Skeletal muscle cell (primary cell): Measurements from ENCODE around the gene CSN1S1.
"Not testable (repeated sequence)": the region's sequence is repeated elsewhere in the genome, so short reads cannot be mapped to it uniquely, and the experiment has no call there.

Source experiments
- DNase-seq: peaks from one replicate; pipeline ENCODE4 v3.0.0-alpha.2; 2010; ENCODE audit warnings: low read depth
- H3K4me3 ChIP-seq: 2 replicates; pipeline ENCODE4 v1.5.1; 2011; ENCODE audit warnings: low read depth, mild to moderate bottlenecking, control low read depth, low read length, moderate library complexity

The CSN1S1 gene, protein sequence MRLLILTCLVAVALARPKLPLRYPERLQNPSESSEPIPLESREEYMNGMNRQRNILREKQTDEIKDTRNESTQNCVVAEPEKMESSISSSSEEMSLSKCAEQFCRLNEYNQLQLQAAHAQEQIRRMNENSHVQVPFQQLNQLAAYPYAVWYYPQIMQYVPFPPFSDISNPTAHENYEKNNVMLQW

DNA sequence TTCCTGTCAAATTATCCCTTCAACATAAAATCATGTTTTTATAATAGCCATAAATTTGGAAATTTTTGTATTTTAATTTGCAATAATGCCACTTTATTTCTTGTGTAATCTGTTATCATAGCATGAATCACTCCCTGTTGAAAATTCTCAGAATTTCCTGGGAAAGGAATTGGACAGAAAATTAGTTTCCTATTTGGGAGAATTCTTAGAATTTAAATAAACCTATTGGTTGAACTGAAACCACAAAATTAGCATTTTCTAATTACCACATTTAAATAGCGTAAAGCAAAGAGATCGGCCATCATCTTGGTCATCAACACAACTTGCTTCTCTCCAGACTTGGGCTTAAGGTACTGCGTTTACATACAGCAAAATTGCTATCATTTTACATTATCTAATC lies at the start of gene CSN1S1:
TSS of gene CSN1S1 (plus strand) at position 301 of the 400 bp plus-strand sequence. CDS start 1,488 bp downstream, outside the sequence.
- no peak for DNase-seq
- no peak within 1 kb of the TSS for H3K4me3 ChIP-seq

DNA sequence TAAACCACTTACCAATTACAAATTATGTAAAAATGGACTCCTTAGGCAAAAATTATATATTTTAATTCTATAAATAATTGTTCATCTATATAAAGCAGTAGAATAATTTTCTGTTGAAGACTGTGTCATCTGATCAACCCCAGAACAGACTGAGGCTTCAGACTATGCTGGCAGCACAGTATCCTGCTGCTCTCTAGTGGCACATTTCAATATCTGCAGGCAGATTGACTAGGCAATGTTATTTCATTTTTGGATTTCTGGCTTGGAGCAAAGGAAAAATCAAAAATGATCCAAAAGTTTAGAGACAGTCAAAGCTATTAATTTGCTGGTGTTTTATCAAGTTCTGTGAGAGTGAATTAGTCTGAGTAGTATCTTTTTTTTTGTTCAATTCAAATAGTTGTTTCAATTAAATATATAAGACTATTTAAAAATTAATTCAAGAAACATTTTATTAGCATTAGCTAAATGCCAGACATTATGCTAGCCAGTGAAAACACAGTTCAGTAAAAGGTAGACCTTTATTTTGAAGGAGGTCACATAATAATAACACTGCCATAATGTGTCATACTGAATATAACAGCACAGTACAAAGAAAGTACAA lies 49.6 kb upstream of the CSN1S1 start:
- peak; percentile 21 for DNase-seq
- no peak overlapping the region for H3K4me3 ChIP-seq

DNA sequence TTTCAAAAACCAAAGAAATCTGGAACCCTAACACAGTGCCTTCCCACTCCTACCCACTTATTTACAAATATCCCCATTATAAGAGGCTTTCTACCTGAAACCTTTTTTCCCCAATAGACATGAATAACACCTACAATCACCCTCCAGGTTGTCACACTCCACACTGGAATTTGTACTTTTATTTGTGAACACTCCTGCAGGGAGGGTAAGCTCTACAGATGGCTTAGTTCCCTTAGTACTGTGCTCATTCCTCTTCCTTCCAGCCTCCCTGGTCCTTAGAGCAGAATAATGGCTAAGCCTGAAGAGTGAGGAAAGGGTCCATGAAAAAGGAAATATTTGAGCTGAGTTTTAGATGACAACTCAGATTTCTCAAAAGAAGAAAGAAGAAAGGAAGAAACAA lies 48.7 kb upstream of the CSN1S1 start:
- H3K4me3 ChIP-seq: no peak overlapping the region
- DNase-seq: no peak

DNA sequence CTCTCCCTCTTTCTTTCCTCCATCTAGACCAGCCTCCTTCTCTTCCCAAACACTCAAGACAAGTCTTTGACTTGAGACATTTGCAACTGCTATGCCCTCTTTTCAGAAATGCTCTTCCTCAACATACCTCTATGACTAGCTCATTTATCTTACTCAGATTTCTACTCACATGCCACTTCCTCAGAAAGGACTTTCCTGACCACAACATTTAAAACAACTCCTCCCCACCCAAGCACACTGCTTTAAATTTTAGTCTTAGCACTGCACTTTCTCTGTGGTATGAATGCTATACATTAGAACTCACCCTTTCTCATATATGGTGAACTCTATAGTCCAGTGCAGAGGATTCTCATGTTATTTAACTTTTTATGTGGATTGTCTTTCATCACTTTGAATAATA lies 42.5 kb upstream of the CSN1S1 start:
- no peak overlapping the region for H3K4me3 ChIP-seq
- no peak for DNase-seq

DNA sequence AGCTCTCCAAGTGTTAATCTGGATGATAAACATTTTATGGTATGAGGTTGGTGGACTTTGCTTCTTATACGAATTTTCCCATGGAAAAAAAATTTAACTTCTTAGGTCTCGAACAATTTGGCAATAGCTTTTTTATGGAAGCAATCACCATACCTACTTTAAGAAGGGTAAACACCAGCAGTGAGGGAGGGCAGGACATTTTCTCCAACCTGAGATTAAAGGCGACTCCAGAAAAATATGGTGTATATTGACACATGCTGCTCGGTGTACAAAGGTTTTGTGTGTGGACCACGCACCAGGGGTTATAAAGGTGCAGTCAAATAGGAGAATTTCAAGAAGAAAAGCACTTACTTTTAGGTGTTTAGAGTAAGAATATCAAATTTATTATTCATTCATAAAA lies 36.7 kb upstream of the CSN1S1 start:
- no peak overlapping the region for H3K4me3 ChIP-seq
- no peak for DNase-seq

DNA sequence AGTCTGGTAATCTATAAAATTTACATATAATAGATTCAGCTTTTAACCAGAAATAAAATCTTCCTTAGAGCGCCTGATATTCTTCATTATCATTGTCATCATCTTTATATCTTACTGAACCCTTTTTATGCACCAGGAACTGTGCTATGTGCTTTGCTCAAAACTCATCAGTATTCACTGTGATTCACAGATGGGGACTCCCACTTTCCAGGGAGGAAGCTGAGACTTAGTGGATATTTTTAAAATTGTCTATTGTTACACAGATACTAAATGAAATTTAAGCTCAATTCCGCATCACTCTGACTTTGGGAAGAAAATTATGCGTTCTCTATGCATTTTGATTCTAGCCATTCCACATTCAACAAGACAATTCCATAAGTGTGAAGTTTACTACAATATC lies 36.1 kb upstream of the CSN1S1 start:
- no peak overlapping the region for H3K4me3 ChIP-seq
- DNase-seq: no peak

DNA sequence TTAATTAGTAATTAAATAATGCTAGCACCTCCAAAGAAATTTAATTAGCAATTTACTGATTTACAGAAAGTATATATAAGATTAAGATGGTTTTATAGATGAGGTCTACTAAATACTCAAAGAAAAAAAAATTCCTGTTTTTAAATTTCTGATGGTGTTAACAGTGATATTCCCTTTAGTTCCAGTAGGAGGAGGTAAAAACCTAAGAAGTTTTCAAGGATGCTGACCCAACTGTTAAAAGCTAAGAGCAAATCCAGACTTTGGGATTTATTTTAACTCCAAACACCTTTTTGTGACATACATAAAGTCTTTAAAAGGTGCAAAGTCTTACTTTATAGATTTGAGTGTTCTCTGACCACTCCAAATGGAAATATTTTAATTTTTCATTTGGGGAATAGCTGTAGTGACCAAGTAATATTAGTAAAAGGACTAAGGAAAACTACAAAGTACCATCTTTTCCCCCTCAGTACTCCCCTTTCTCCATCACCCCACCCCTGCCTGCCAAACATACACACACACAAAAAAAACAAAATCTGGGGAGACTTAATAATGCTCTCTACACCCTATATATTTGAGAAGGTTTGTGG lies 34.2 kb upstream of the CSN1S1 start:
- H3K4me3 ChIP-seq: no peak overlapping the region
- DNase-seq: no peak

DNA sequence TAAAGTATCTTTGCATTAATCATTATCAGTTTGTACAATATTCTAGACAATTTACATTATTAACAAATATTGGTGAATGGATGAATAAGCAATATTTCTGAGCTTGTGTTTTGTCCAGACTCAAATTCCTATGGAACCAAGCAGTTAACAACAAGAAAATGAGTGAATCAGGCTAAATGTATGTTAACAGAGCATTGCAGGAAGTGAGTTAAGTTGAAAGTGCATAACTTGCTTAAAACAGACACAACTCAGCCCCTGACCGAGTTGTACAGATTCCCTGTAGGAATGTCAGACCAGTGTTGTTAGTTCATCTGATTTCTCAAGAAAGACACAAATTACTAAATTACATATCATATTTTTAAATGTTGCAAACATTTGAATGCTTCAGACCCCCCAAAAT lies 23.7 kb upstream of the CSN1S1 start:
- peak; percentile 48 for DNase-seq
- H3K4me3 ChIP-seq: no peak overlapping the region

DNA sequence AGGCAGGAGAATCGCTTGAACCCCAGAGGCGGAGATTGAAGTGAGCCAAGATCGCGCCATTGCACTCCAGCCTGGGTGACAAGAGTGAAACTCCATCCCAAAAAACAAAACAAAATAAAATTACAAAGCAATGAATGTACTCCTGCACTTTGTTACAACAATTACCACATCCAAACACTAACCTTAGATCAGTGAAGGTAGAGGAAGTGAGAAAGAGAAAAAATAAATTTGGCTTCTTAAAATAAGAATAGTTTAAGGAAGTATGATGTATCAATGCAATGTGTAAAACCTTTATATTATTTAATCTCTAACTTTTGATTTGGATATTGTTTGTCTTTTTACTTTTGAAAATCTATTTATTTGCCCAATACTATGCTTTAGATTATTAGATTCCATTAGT lies 21.7 kb upstream of the CSN1S1 start:
- DNase-seq: no peak
- H3K4me3 ChIP-seq: no peak overlapping the region

DNA sequence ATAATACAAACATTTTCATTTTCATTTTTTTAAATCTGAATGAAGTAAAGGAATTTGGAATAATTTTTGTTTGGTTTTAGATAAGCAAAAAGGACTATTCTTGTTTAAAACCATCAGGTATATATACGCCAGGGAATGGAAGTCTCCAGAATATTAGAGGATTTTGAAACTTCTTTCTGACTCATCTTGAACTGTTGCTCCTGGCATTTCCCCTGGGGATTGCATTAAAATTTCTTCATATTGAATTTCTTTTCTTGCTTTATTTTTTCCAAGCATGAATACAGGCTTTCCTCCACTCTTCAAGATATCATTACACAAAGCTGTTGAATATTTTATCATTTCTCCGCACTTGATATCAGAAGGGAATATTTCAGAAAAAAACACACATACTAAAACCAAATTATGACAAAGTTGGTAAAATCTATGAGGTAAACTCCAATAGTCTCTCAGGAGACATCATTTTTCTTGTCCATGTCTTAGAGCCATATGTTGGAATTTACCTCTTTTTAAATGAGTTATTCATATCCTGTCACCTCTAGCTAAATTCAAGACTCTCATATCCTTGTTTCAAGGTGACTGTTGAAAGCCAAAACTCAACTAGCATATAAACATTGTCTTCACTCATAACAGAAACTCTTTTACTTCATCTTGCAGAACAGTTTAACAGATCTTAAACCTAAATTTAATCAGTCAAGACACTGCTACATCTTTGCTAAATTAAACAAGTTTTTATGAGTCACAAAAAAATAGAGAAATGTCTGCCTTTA lies 20.7 kb upstream of the CSN1S1 start:
- H3K4me3 ChIP-seq: no peak overlapping the region
- peak; percentile 70 for DNase-seq

DNA sequence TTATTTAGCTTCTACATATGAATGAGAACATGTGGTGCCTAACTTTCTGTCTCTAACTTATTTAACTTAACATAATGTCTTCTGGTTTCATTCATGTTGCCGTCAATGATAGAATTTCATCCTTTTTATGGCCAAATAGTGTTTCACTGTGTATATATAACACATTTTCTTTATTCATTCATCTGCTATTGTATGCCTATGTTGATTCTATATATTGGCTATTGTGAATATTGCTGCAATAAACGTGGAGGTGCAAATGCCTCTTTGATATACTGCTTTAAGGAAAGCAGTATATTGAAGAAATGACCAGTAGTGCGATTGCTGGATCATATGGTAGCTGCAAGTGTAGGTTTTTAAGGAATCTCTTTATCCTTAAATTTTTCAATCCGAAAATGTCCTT lies 10.0 kb upstream of the CSN1S1 start:
- no peak overlapping the region for H3K4me3 ChIP-seq
- DNase-seq: no peak

DNA sequence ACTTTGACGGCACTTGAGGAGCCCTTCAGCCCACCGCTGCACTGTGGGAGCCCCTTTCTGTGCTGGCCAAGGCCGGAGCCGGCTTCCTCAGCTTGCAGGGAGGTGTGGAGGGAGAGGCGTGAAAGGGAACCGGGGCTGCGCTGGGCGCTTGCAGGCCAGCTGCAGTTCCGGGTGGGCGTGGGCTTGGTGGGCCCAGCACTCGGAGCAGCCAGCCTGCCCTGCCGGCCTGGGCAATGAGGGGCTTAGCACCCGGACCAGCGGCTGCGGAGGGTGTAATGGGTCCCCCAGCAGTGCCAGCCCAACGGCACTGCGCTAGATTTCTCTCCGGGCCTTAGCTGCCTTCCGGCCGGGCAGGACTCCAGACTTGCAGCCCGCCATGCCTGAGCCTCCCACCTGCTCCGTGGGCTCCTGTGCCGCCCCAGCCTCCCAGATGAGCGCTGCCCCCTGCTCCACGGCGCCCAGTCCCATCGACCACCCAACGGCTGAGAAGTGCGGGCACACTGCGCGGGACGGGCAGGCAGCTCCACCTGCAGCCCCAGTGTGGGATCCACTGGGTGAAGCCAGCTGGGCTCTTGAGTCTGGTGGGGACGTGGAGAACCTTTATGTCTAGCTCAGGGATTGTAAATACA lies 7.0 kb upstream of the CSN1S1 start:
- DNase-seq, H3K4me3 ChIP-seq: not testable (repeated sequence)

DNA sequence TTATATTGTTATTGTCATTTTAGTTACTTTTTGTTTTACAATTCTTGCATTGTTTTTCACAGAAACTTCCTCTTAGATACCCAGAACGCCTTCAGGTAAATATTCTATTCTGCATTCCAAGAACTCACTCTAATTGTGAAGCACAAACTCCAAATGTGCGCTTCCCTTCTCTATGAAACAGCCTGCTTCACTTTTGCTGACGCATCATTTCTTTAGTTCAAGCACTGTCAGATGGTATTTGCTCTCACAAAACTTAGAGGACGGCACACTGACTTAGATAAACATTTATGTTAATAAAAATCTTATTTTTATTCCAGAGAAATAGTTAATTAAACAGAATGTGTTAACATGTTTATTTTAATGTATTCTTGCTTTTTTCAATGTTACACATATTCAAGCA lies 3.3 kb downstream of the CSN1S1 start:
- H3K4me3 ChIP-seq: no peak overlapping the region
- no peak for DNase-seq

DNA sequence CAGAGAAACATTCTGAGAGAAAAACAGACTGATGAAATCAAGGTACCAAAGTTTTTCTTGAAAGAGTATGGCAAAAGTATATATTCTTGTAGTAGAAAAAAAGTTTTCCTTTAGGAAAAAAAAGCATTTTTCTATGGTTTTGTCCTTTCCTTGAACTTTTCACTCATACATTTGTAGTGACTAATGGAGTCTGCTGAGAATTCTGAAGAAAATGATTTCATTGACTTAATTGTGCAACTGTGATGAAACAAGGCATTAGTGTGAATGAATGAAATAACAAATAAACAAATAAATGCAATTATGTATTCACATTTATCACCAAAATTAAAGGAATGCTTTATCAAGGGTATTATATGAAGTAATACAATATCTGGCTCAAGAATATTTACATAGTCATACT lies 5.7 kb downstream of the CSN1S1 start:
- DNase-seq: peak; percentile 12
- H3K4me3 ChIP-seq: no peak overlapping the region

DNA sequence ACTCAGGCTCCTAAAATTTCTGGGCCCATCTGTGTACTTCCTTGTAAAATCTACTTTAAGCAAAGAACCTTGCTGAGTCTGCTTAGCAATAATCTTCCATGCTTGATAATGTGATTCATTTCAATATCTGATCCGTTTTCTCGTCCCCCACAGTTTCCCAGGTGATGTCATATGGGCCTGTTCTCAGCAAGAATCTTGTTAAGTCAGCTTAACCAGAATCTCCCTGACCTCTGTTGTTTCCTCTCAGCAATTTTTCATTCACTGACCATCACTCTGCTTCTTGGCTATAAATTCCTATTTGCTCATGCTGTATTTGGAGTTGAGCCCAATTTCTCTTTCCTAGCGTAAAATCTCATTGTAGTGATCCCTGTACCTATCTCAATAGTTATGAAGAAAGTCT lies 20.7 kb downstream of the CSN1S1 start:
- DNase-seq: peak; percentile 48
- H3K4me3 ChIP-seq: no peak overlapping the region

DNA sequence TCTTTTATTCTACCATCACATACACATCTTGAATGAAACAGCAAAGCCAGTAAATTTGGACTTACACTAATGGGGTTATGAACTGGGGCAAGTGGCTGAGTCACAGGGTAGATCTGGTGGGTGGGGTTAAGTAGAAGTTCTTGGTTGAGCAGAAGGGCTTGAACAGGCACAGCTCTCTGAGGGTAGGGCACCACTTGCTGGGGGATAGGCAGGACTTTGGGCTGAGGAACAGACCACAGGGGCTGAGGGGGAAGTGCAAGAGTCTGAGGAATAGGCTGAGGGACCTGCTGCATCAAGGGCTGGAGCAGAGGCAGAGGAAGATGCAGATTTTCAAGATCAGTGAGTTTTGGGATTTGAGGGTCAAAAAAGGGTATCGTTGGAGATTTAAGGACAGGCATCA lies 26.3 kb downstream of the CSN1S1 start:
- H3K4me3 ChIP-seq: no peak overlapping the region
- no peak for DNase-seq

DNA sequence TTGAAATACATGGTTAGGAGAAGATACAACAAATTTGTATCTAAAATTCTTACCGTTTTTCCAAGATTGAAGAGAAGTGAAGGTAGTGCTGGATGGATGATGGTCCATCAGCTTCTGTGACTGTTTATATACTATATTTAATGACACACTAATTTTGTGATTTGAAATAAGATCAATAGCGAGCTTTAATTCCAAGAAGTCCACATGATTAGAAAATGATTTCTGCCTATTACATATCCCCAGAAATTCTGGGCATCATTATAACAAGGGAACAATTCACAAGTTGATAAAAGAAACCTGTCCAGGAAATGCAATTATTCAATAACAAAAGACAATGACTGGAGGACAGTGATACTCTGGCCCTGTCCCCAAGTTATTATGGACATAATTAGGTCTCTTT lies 34.8 kb downstream of the CSN1S1 start, which contains the start of gene CSN2:
TSS of gene CSN2 (minus strand) at position 101 of the 400 bp plus-strand sequence. CDS start 4,733 bp downstream, outside the sequence.
- DNase-seq: no peak
- no peak within 1 kb of the TSS for H3K4me3 ChIP-seq

DNA sequence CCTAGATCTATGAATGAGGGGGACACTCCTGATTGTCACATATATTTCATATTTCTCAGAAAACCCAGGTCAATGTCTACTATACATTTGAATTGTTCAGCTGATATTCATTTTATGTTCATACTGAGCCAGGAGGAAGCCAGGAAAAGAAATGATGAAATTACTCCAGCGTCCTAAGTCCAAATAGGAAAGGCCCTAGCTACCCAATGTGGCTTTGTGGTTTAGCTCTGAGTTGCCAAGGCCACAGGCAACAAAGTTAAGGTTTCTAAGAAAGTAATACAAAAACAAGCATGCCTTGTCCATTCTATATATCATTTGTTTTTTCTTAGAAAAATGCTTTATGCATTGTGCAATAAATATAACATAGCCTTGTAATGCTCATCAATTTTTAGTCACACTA lies 39.2 kb downstream of the CSN1S1 start:
- no peak for DNase-seq
- H3K4me3 ChIP-seq: no peak overlapping the region

DNA sequence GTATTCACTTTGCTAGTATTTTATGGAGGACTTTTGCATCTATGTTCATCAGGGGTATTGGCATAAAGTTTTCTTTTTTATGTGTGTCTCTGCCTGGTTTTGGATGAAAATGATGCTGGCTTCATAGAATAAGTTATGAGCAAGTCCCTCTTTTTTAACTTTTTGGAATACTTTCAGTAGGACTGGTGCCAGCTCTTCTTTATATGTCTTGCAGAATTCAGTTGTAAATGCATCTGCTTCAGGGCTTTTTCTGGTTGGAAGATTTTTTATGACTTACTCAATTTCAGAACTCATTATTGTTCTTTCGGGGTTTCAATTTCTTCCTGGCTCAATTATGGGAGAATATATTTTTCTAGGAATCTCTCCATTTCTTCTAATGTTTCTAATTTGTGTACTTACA lies 43.8 kb downstream of the CSN1S1 start:
- DNase-seq: no peak
- H3K4me3 ChIP-seq: no peak overlapping the region

DNA sequence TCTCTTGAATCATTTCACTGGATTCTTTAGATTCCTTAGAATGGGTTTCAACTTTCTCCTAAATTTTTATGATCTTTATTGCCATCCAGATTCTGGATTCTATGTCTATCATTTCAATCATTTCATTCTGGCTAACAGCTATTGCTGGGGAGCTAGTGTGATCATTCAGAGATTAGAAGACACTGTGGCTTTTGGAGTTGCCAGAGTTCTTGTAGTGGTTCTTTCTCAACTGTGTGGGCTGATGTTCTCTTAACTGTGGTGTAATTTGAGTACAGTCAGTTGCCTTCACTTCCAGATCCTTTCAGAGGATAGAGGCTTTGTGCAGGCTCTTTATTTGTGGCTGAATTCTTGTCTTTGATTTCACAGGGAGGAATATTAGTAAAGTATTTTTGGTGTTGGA lies 46.7 kb downstream of the CSN1S1 start:
- H3K4me3 ChIP-seq: no peak overlapping the region
- peak; percentile 41 for DNase-seq
